PC-3 (cell line): ENCODE measurements around the gene CAMTA1. TPM values are rescaled to one million over a fixed set of nuclear protein-coding genes. Genes with fewer than 3 reads are reported as not detected.

Experiments
- ATAC-seq: fragments of 200-7000 bp; cut with Tn5 transposase; 2 replicates; pipeline ENCODE4 v1.9.1; 2020; ENCODE audit warnings: mild to moderate bottlenecking, moderate library complexity
- BruUV-seq: library from RNA; stranded (reverse); fragments of 400-500 nt; replicated peaks from 2 replicates; lab custom pipeline; 2021; lab: Mats Ljungman, UMichigan
- CTCF ChIA-PET: fragments of 300-600 bp; sonication (Branson Sonifier 250); formaldehyde crosslinking; loops from one replicate; lab custom pipeline; 2022; ENCODE audit warnings: antibody characterized with exemption; lab: Charles Lee
- POLR2A ChIA-PET: fragments of 300-600 bp; sonication (Branson Sonifier 250); formaldehyde crosslinking; loops from one replicate; lab custom pipeline; 2022; ENCODE audit warnings: antibody characterized with exemption; ENCODE audit not compliant: unreplicated experiment; lab: Charles Lee
- DNase-seq: peaks from one replicate; pipeline ENCODE4 v3.0.0-alpha.2; 2015
- H2AFZ ChIP-seq: fragments of 300-600 bp; sonication (generic); 2 replicates; pipeline ENCODE4 v1.6.0; 2016; ENCODE audit warnings: antibody characterized with exemption, low read length
- H3F3A ChIP-seq: fragments of 300-600 bp; sonication (generic); one replicate; pipeline ENCODE4 v1.6.0; 2017; ENCODE audit warnings: antibody characterized with exemption, low read length, control low read depth, mild to moderate bottlenecking; ENCODE audit not compliant: unreplicated experiment
- H3K27ac ChIP-seq: fragments of 300-600 bp; sonication (generic); 2 replicates; pipeline ENCODE4 v1.5.1; 2016; ENCODE audit warnings: mild to moderate bottlenecking, low read length
- H3K27me3 ChIP-seq: fragments of 300-600 bp; sonication (generic); 2 replicates; pipeline ENCODE4 v1.6.1; 2016; ENCODE audit warnings: low read length, mixed read lengths
- H3K36me3 ChIP-seq: fragments of 300-600 bp; sonication (generic); 2 replicates; pipeline ENCODE4 v1.6.1; 2016; ENCODE audit warnings: low read depth, mixed run types, low read length, mixed read lengths
- H3K4me1 ChIP-seq: fragments of 300-600 bp; sonication (generic); 2 replicates; pipeline ENCODE4 v1.5.1; 2016; ENCODE audit warnings: low read length; ENCODE audit not compliant: insufficient read depth
- H3K4me2 ChIP-seq: fragments of 300-600 bp; sonication (generic); 2 replicates; pipeline ENCODE4 v1.6.0; 2016; ENCODE audit warnings: low read length
- H3K4me3 ChIP-seq: fragments of 300-600 bp; sonication (generic); 2 replicates; pipeline ENCODE4 v1.5.1; 2016; ENCODE audit warnings: mild to moderate bottlenecking, low read length, mixed read lengths
- H3K79me2 ChIP-seq: fragments of 300-600 bp; sonication (generic); 2 replicates; pipeline ENCODE4 v1.6.1; 2017; ENCODE audit warnings: low read length, mixed read lengths
- H3K9ac ChIP-seq: fragments of 300-600 bp; sonication (generic); 2 replicates; pipeline ENCODE4 v1.6.0; 2016; ENCODE audit warnings: mild to moderate bottlenecking, low read length
- H3K9me2 ChIP-seq: fragments of 300-600 bp; sonication (generic); replicated peaks from 2 replicates; pipeline ENCODE4 v1.6.1; 2016; ENCODE audit warnings: mixed run types, low read length, mixed read lengths
- H3K9me3 ChIP-seq: fragments of 300-600 bp; sonication (generic); 2 replicates; pipeline ENCODE4 v1.6.1; 2016; ENCODE audit warnings: low read length, mixed read lengths
- H4K20me1 ChIP-seq: fragments of 300-600 bp; sonication (generic); 2 replicates; pipeline ENCODE4 v1.6.1; 2016; ENCODE audit warnings: low read length, mixed read lengths
- CTCF ChIP-seq: fragments of 300-600 bp; sonication (generic); conservative IDR thresholded peaks from 2 replicates; pipeline ENCODE4 v1.5.1; 2017; ENCODE audit warnings: antibody characterized with exemption, low read depth, mild to moderate bottlenecking, low read length
- EZH2 ChIP-seq: fragments of 300-600 bp; sonication (generic); IDR thresholded peaks from one replicate; pipeline ENCODE4 v1.6.1; 2017; ENCODE audit warnings: antibody characterized with exemption, mild to moderate bottlenecking, low read length; ENCODE audit not compliant: unreplicated experiment
- EZH2phosphoT487 ChIP-seq: fragments of 300-600 bp; sonication (generic); IDR thresholded peaks from 2 replicates; pipeline ENCODE4 v1.6.1; 2018; ENCODE audit warnings: mild to moderate bottlenecking, antibody characterized with exemption, low read length, borderline replicate concordance
- intact Hi-C: fragments of 100-400 bp; cut with micrococcal nuclease; formaldehyde crosslinking; loops from 2 replicates; pipeline ENCODE4 v1.9.0; 2023
- total RNA-seq: library from RNA; depleted of rRNA; stranded (reverse); fragments of >200 nt; gene quantifications from 2 replicates; pipeline ENCODE4 v1.2.3, GENCODE V29; 2014

CAMTA1 gene
- total RNA-seq, 1 experiment from 2014 or later = 40.8 TPM

- peaks cover 51% of the 10 kb centered on the region for H3K27me3 ChIP-seq
- H3K9me3 ChIP-seq = no peaks in the 10 kb centered on the region
- H3K9me2 ChIP-seq = no peaks in the 10 kb centered on the region
- no TSS peak for BruUV-seq
- no peak overlapping the region for H3K4me3 ChIP-seq
- TF ChIP-seq CTCF (no peak), EZH2phosphoT487 (no peak), EZH2 (no peak)
- H3F3A ChIP-seq = no peaks in the 10 kb centered on the region
- no peaks in the 10 kb centered on the region for H4K20me1 ChIP-seq
- no peak overlapping the region for H3K27ac ChIP-seq
- CTCF ChIA-PET = no interaction called here
- no peak for DNase-seq
- no peak overlapping the region for H3K9ac ChIP-seq
- H2AFZ ChIP-seq = no peak overlapping the region
- H3K4me1 ChIP-seq = no peaks in the 10 kb centered on the region
- no peak for ATAC-seq
- POLR2A ChIA-PET = no interaction called here
- H3K4me2 ChIP-seq = no peak overlapping the region
- no peaks in the 10 kb centered on the region for H3K36me3 ChIP-seq
- intact Hi-C loops = no loop called here
- H3K79me2 ChIP-seq = no peaks in the 10 kb centered on the region
These were observed 190.8 kb downstream of the CAMTA1 start for GRCh38 chr1:6976044-6976375.

GRCh38 chr1:6979003-6979613 lies 193.9 kb downstream of the CAMTA1 start:
- POLR2A ChIA-PET = no interaction called here
- CTCF ChIA-PET = no interaction called here
- no peak for ATAC-seq

More at GRCh38 chr1:6979003-6979613, 193.9 kb downstream of the CAMTA1 start:
- TF ChIP-seq EZH2 = no peak
- no peak for TF ChIP-seq CTCF
- no peak for TF ChIP-seq EZH2phosphoT487
- H3K27me3 ChIP-seq = peaks cover 41% of the 10 kb centered on the region
- H2AFZ ChIP-seq = no peak overlapping the region
- no peak overlapping the region for H3K9ac ChIP-seq
- no peaks in the 10 kb centered on the region for H3K36me3 ChIP-seq
- no peaks in the 10 kb centered on the region for H3K79me2 ChIP-seq
- H3K9me2 ChIP-seq = no peaks in the 10 kb centered on the region
- no peaks in the 10 kb centered on the region for H3K9me3 ChIP-seq
- H3K27ac ChIP-seq = no peak overlapping the region
- BruUV-seq = no TSS peak
- H3F3A ChIP-seq = no peaks in the 10 kb centered on the region
- H3K4me2 ChIP-seq = no peak overlapping the region
- no peaks in the 10 kb centered on the region for H4K20me1 ChIP-seq
- H3K4me1 ChIP-seq = no peaks in the 10 kb centered on the region
- intact Hi-C loops = no loop called here
- no peak for DNase-seq
- no peak overlapping the region for H3K4me3 ChIP-seq
